ENCODE measurements around the gene CAMTA1.

CAMTA1 gene

DNA sequence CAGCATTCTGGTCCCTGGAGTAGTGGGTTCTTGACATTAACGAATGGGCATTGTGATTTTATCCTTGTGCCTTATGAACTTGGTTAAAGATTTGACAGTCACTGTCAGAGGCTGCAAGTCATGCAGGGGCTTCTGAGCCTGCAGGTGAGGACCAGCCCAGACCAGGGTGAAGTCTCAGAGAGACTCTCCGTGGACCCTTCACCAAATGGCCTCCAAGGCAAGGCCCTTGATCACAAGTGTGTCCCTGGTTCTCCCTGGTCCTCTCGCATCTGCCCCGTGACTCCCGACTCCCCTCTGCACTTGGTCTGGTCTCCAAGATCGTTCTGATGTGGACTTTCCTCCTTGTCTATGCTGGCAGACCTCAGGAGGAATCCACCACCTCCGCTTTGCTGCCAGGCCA, 509.4 kb downstream of the CAMTA1 start:
- in situ Hi-C loops (cut with HindIII; ENCODE audit: low pct_unique_long_range_greater_than_20kb, low sequenced_read_pairs): no loop called here
- DNase-seq (ENCODE audit: low read depth in 1 of 2, low spot score in 1 of 2): no peak

DNA sequence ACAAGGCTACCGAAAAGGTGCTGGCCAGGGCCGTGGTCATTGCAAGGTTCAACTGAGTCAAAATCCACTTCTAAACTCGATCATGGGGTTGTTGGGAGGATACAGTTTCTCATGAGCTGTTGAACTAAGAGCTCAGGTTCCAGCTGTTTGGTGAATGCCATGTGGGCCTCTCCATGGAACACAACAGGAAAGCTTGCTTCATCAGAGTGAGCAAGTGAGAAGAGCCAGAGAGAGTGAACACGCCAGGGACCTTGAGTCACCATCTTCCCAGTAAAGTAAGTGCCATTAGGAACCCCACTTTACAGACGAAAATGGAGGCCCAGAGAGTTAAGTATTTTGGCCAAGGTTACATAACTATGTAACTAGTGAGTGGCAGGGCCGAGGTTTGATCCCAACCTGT, 510.7 kb downstream of the CAMTA1 start:
- in situ Hi-C loops (cut with HindIII; ENCODE audit: low pct_unique_long_range_greater_than_20kb, low sequenced_read_pairs): no loop called here

More for the DNA sequence above, 509.4 kb downstream of the CAMTA1 start:
- TF ChIP-seq JUND (IDR thresholded peaks at IDR 0.05; ENCODE audit: low read depth): no peak

DNA sequence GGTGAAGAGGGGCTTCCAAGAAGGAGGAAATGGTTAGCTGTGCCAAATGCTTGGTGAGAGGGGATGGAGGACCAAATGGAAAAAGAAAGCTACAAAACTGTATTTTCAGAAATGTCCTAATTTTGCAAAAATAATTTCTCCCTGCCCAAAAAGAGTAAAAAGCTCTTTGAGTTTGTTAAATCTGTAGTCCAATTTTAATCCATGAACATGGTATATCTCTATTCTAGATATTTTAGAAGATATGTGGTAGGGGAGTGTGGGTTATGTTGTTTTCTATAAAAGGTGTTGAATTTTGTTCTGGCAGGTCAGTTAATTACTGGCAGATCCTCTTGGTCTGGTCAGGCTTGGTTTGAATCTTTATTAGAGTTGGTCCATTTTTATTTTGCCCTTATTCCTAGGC, 511.7 kb downstream of the CAMTA1 start:
- DNase-seq (ENCODE audit: low read depth in 1 of 2, low spot score in 1 of 2): no peak
- in situ Hi-C loops (cut with HindIII; ENCODE audit: low pct_unique_long_range_greater_than_20kb, low sequenced_read_pairs): no loop called here
- no peak for TF ChIP-seq JUND (IDR thresholded peaks at IDR 0.05; ENCODE audit: low read depth)

More for the DNA sequence above, 510.7 kb downstream of the CAMTA1 start:
- TF ChIP-seq JUND (IDR thresholded peaks at IDR 0.05; ENCODE audit: low read depth): no peak
- DNase-seq (ENCODE audit: low read depth in 1 of 2, low spot score in 1 of 2): no peak

DNA sequence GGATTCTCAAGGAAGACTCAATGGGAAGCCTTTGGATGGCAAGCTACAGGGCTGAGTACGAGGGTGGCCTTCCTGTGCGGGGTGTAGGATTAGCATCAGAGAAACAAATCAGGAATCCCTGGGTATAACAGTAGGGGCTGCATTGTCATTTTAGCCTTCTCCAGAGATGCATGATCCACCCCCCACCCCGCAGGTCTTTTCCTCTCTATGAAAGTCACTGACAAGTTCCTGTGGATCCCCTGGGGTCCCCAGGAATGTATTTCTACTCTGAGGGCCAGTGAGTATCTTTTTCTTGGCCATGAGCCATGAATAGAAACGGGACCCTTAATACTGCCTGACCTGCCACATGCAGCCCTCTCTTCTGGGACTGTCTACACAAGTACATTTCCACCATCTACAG, 512.9 kb downstream of the CAMTA1 start:
- DNase-seq (ENCODE audit: low read depth in 1 of 2, low spot score in 1 of 2): no peak
- no peak for TF ChIP-seq JUND (IDR thresholded peaks at IDR 0.05; ENCODE audit: low read depth)
- in situ Hi-C loops (cut with HindIII; ENCODE audit: low pct_unique_long_range_greater_than_20kb, low sequenced_read_pairs): no loop called here

DNA sequence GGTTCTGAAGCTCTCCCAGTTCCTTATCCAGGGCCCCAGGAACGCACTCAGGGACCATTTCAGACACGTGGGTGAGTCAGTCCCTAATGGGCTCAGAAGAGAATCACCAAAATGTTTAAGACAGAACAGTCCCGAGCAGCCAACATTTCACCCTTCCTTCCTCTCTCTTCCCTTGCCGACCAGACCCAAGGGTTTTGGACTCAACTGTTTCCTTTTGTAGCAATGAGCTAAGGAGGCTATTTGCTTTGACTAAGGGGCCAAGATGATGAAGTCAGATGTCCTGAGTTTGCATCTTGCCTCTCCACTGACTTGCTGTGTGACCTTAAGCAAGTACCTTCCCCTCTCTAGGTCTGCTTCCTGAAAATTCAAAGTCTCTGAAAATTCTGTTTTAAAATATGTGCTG, 513.5 kb downstream of the CAMTA1 start:
- no peak for DNase-seq (ENCODE audit: low read depth in 1 of 2, low spot score in 1 of 2)
- no peak for TF ChIP-seq JUND (IDR thresholded peaks at IDR 0.05; ENCODE audit: low read depth)
- in situ Hi-C loops (cut with HindIII; ENCODE audit: low pct_unique_long_range_greater_than_20kb, low sequenced_read_pairs): no loop called here

DNA sequence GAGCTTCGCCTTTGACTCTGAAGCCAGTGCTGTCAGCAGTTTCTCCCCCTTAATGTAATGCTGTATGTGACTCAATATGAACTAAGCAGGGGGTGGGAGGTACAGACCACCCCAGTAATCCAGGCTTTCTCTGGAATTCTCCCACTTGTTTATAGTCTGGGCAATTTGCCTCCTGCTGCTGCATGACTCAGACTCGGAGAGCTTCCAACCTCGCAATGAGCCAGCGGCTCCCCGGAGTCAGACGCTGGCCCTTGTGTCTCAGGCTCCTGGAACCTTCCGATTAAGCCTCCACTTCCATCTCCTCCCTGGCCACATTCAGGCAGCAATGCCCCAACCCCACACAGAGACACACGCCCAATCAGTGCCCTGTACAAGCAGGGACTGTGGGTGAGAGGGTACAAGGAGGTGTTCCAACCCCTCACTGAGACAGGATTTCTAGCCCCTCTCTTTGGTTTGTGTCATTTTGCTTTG, 514.1 kb downstream of the CAMTA1 start:
- DNase-seq (ENCODE audit: low read depth in 1 of 2, low spot score in 1 of 2): no peak

DNA sequence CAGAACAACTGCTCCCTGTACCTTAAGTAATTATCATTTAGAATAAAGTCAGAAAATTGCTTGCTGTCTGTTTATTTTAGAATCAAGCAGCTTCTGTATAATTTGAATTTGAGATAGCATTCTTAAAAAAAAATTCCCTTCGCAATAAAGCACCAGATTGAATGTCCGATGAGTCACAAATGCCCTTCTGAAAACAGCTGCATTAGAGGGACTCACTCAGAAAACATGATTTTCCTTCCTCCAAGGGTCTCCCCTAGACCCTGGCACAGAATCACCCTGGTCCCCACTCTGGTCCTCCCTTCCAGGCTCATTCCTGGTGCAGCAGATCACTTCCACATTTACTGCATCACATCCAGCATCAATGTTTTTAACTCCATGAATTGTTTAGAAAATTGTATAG, 514.7 kb downstream of the CAMTA1 start:
- no peak for DNase-seq (ENCODE audit: low read depth in 1 of 2, low spot score in 1 of 2)
- in situ Hi-C loops (cut with HindIII; ENCODE audit: low pct_unique_long_range_greater_than_20kb, low sequenced_read_pairs): no loop called here
- no peak for TF ChIP-seq JUND (IDR thresholded peaks at IDR 0.05; ENCODE audit: low read depth)

More for the DNA sequence above, 514.1 kb downstream of the CAMTA1 start:
- in situ Hi-C loops (cut with HindIII; ENCODE audit: low pct_unique_long_range_greater_than_20kb, low sequenced_read_pairs): no loop called here
- TF ChIP-seq JUND (IDR thresholded peaks at IDR 0.05; ENCODE audit: low read depth): no peak

DNA sequence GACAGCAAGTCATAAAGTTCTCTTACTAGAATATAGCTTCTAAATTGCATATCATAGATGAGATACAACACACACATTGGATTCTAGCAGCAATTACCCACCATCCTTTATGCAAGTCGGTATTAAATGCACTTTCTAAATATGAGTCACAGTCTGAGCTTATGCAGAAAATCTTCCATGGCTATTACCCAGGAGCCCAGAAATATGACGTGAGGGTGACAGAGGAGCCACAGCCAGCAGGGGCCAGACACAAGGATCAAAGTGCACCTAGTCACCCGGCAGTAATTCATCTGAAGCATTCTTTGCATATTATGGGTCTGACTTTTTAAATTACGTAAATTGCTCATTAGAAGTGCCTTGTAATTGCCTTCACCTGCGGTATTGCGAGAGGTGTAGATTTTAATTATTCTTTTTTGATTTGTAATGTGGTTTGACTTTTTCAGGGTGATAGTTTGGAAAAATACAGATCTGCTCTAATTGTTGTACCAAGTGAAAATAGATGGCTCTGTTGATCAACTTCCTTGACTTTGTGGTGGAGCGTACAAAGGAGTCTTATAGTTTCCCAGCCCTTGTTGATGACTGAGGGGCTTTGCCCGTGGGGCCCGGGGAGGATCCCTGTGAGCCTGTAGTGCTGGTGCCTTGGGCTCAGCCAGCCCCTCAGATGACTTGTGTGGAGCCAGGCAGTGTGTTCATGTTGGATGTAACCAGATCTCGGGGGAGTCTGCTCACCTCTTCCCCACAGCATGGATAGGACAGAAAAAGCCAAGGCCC, 515.8 kb downstream of the CAMTA1 start:
- in situ Hi-C loops (cut with HindIII; ENCODE audit: low pct_unique_long_range_greater_than_20kb, low sequenced_read_pairs): no loop called here
- TF ChIP-seq JUND (IDR thresholded peaks at IDR 0.05; ENCODE audit: low read depth): no peak
- no peak for DNase-seq (ENCODE audit: low read depth in 1 of 2, low spot score in 1 of 2)

DNA sequence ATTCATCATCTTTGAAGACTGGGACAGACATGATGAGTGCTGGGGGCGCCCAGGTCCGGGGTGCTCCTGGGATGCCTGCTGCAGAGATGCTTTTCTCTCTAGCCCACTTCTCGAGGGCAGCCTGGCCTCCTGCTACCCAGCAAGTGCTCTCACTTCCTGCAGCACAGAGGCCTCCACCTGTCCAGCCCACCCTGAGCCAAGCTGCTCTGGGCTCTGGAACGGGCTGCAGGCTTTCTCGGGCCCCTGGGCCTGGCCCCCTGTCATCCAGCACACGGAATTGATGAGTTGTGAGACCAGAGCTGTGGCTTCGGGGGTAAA, 516.4 kb downstream of the CAMTA1 start:
- DNase-seq (ENCODE audit: low read depth in 1 of 2, low spot score in 1 of 2): no peak
- in situ Hi-C loops (cut with HindIII; ENCODE audit: low pct_unique_long_range_greater_than_20kb, low sequenced_read_pairs): no loop called here
- TF ChIP-seq JUND (IDR thresholded peaks at IDR 0.05; ENCODE audit: low read depth): no peak

DNA sequence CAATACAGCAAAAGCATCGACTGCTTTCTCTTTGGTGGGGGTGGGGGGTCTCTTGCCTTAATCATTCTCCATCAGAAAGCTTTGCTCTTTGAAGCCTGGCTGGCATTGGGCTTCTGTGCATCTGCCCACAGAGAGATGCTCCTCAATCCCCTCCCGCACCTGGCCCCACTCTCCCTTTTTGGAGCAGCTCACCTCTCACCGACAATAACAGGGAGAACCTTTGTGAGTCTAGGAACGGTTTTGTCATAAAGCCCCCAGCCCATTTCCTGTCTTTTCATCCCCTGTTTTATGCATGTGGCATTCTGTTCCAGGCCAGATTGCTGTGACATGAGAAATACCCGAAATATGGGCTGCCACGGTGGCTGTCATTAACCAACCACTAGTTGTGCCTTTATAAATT, 516.9 kb downstream of the CAMTA1 start:
- TF ChIP-seq JUND (IDR thresholded peaks at IDR 0.05; ENCODE audit: low read depth): no peak
- in situ Hi-C loops (cut with HindIII; ENCODE audit: low pct_unique_long_range_greater_than_20kb, low sequenced_read_pairs): no loop called here
- no peak for DNase-seq (ENCODE audit: low read depth in 1 of 2, low spot score in 1 of 2)

DNA sequence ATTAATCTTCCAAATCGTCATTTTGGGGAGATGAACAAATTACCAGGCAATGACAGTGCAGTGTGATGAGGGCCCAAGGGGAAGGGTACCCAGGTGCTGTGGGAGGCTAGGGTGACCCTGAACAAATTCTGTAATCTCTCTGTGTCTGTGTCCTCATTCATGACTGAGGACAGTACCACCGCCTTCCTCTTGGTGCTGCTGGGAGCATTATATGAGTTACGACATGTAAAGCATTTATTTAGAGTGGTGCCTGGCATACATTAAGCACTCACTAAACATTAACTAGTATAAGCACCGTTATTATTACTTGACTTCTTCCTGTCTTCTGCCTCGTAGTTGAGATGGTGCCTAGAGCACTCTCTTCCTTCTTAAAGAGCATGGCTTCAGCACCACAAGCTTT, 517.6 kb downstream of the CAMTA1 start:
- DNase-seq (ENCODE audit: low read depth in 1 of 2, low spot score in 1 of 2): peak; percentile 13 to 27
- TF ChIP-seq JUND (IDR thresholded peaks at IDR 0.05; ENCODE audit: low read depth): no peak
- in situ Hi-C loops (cut with HindIII; ENCODE audit: low pct_unique_long_range_greater_than_20kb, low sequenced_read_pairs): no loop called here

DNA sequence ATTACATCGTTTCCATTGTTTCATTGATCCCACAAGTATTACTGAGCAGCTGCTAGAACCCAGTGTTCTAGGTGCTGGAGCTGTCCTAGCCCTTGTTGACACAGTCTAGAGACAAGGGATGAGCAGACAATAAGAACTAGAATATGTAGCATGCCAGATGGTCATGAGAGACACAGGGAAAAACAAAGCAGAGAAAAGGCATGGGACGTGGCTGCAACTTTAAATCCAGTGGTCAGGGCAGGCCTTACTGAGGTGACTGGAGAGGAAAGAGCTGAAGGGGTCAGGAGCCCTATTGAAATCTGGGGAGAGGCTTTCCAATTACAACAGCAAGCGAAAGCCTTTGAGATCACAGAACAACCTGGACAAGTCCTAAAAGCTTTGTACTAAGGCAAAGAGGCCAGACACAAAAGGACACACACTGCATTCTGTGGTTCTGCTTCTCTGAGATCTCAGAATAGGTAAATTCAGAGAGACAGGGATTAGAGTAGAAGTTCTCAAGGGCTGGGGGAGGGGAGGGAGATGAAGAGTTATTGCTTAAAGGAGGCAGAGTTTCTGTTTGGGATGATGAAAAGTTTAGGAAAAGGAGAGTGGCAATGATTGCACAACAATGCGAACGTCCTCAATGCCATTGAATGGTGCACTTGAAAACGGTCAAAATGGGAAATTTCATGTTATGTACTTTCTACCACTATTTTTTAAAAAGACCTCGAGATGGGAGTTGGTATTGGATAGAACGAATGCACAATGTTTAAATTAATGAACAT, 518.5 kb downstream of the CAMTA1 start:
- no peak for DNase-seq (ENCODE audit: low read depth in 1 of 2, low spot score in 1 of 2)
- in situ Hi-C loops (cut with HindIII; ENCODE audit: low pct_unique_long_range_greater_than_20kb, low sequenced_read_pairs): no loop called here
- no peak for TF ChIP-seq JUND (IDR thresholded peaks at IDR 0.05; ENCODE audit: low read depth)

DNA sequence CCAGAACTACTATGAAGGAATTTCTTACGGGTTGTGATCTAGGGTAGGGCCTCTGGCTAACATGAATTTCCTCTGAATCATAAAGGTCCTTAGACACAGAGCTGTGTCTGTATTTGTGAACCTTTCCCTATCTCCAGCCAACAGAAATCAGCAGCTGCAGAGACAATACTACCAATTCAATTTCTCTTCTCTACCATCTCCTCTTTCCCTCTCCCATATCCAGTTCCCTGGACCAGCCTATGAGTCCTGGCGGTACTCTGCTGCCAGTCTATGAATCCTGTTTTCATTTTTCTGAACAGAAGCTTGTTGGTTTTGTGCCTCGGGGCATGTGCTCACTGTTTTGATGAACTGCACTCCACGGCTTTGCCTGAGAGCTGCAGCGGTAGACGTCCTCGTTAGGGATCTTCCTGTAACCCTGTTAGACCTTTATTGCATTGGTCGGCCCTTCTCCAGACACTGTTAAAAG, 527.9 kb downstream of the CAMTA1 start:
- TF ChIP-seq JUND (IDR thresholded peaks at IDR 0.05; ENCODE audit: low read depth): no peak
- DNase-seq (ENCODE audit: low read depth in 1 of 2, low spot score in 1 of 2): no peak
- in situ Hi-C loops (cut with HindIII; ENCODE audit: low pct_unique_long_range_greater_than_20kb, low sequenced_read_pairs): no loop called here
